Astrocyte of the spinal cord (primary cell): ENCODE data around the gene CLCN2.

Experiments
- DNase-seq: peaks from one replicate; pipeline ENCODE4 v3.0.0; 2011; ENCODE audit warnings: low read depth, low spot score
- H3K4me3 ChIP-seq: 2 replicates; pipeline ENCODE4 v1.5.1; 2011; ENCODE audit warnings: low read depth, mild to moderate bottlenecking, low read length, moderate library complexity
- in situ Hi-C: cut with HindIII; loops from 2 replicates; pipeline ENCODE4 v1.10.0; 2017; ENCODE audit warnings: low sequenced_read_pairs
- TF ChIP-seq, protein P1 (sequence below): IDR thresholded peaks from 2 replicates; pipeline ENCODE4 v1.5.1; 2012; ENCODE audit warnings: low read depth, mild to moderate bottlenecking, low read length, inconsistent platforms

The CLCN2 gene

GRCh38 chr3:184361532-184361931 lies at the start of gene CLCN2, which contains the start of gene POLR2H:
CLCN2 (minus strand) TSS chr3:184361605; CDS start chr3:184361479, 126 bp downstream.
POLR2H (plus strand) TSS chr3:184361710; CDS start chr3:184363493, 1,783 bp downstream.
- H3K4me3 ChIP-seq, result peak within 1 kb of the TSS; percentile 80
- TF ChIP-seq, protein P1, sequence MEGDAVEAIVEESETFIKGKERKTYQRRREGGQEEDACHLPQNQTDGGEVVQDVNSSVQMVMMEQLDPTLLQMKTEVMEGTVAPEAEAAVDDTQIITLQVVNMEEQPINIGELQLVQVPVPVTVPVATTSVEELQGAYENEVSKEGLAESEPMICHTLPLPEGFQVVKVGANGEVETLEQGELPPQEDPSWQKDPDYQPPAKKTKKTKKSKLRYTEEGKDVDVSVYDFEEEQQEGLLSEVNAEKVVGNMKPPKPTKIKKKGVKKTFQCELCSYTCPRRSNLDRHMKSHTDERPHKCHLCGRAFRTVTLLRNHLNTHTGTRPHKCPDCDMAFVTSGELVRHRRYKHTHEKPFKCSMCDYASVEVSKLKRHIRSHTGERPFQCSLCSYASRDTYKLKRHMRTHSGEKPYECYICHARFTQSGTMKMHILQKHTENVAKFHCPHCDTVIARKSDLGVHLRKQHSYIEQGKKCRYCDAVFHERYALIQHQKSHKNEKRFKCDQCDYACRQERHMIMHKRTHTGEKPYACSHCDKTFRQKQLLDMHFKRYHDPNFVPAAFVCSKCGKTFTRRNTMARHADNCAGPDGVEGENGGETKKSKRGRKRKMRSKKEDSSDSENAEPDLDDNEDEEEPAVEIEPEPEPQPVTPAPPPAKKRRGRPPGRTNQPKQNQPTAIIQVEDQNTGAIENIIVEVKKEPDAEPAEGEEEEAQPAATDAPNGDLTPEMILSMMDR, result no peak
- peak; percentile 46 for DNase-seq
- in situ Hi-C loops, result no loop called here

GRCh38 chr3:184409946-184410500 lies 48.6 kb upstream of the CLCN2 start:
- TF ChIP-seq, protein P1, result no peak
- DNase-seq, result no peak
- no peak overlapping the region for H3K4me3 ChIP-seq
- in situ Hi-C loops, result no loop called here

DNA sequence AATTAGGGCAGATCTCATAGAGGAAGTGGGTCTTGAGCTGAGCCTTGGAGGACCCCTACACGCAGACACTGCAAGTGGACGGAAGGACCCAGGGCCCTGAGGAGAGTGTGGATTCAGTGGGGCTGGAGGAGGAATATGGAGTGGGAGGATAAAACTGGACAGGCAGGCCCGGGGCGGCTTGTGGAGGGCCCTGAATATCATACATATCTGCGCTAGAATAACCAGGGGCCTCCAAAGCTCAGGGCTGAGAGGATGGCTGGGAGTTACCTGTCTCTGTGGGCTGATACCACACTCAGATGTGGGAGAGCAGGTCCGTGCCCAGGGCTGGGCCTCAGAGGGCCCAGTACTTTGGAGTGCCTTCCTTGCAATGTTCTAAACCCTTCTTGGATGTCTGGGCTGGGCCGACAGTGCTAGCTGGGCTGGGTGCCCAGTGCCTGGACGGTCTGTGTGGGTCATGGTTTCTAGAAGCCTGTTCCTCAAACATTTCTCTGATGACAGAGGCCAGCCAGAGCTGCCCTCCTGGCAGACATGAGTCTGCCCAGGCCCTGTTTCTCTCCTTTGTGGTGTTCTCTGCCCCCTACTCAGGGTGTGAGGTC lies 48.0 kb upstream of the CLCN2 start:
- in situ Hi-C loops, result no loop called here
- no peak for DNase-seq
- TF ChIP-seq, protein P1, result no peak
- H3K4me3 ChIP-seq, result no peak overlapping the region

DNA sequence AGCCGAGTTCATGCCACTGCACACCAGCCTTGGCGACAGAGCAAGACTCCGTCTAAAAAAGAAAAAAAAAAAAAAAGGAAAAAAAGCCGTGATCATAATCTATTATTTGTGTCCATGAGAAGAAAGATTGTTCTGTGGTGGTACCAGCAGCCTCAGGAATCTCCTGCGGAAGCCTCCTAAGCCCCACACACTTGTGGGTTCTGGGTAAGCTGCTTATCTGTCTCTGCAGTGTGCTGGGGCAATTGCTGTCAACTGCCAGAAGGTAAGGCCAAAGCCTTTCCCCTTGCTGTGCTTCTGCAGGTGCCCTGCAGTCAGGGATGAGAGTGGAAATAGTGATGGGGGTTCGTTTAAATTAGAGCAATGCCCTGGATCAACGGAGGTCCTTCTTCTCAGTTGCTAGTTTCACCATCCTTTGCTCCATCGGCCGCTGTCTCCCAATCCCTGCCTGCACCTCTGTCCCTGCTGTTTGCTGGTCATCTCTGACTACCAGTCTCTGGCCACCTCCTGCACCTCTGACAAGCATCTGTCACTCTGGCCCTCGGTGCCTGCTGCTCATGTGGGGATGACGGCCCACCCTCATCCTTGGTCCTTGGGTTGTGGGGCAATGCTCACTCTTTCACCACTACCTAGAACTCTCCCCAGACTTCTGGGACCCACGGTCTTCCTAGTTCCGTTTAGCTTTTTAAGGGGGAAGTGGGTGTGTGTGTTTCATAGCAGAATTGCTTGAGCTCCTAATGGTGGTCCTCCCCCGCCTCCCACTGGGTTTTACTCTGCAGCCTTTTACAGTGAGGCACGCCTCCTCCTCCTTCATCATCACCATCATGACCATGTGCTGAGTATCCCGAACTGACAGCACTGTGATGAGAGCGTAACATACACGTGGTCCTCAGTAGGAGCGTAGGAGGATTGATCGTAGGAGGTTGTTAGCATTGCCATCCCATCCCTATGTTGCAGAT lies 43.9 kb upstream of the CLCN2 start:
- in situ Hi-C loops, result no loop called here
- DNase-seq, result no peak
- TF ChIP-seq, protein P1, result no peak
- no peak overlapping the region for H3K4me3 ChIP-seq

DNA sequence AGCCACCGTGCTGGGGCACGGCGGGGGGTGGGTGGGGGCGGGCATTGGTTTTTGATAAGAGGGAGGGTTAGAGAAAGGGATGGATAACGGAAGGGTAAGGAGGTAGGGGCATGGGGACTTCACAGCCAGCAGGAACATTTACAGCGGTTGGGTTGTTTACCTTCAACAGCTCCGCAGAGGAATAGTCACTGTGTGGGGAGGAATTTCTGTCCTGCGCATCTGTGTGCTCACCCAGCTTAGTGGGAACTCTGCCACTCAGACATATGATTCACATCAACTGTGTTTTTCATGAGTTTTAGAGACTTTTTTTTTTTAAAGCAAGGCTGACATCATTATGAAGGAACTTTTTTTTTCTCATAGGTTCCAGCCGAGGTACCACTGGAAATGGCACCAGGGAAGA lies 38.0 kb upstream of the CLCN2 start:
- no peak overlapping the region for H3K4me3 ChIP-seq
- DNase-seq, result peak; percentile 93
- TF ChIP-seq, protein P1, result no peak
- in situ Hi-C loops, result no loop called here

GRCh38 chr3:184395320-184395660 lies 33.9 kb upstream of the CLCN2 start:
- H3K4me3 ChIP-seq, result no peak overlapping the region
- DNase-seq, result no peak
- TF ChIP-seq, protein P1, result no peak
- in situ Hi-C loops, result no loop called here
